Sigmoid colon (tissue), 4 donors: ENCODE data around the gene MAP1B.

Experiments used
- CTCF ChIP-seq, 4 experiments: fragments of 450-650 bp in 3 of 4; fragments of 200-600 bp in 1 of 4; IDR thresholded peaks; one replicate each; pipeline ENCODE4 v1.5.1; 2016 to 2019; ENCODE audit warnings: antibody characterized with exemption in 4 of 4, mild to moderate bottlenecking in 3 of 4, moderate library complexity in 2 of 4
- POLR2AphosphoS5 ChIP-seq, 4 donors: sonication (generic); formaldehyde crosslinking; IDR thresholded peaks; one replicate each; pipeline ENCODE4 v1.6.1; 2017; ENCODE audit warnings: antibody characterized with exemption in 4 of 4

DNA sequence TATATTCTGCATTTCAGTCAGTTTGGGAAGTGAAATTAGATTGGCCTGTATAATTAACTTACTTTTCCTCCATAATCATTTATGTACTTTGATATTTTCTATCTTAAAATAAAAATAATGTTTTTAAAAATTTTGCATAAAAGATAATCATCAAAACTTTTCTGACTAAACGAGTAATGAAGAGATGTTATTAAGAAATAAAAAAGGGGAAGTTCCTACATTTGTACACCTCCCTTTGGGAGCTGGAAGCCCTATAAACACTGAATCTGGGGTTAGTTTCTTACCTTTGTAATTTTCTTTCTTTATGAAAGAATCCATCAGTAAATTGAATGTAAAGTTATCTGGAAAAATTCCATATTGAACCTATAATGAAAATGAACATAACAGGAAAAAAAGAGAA is 126.6 kb downstream of the MAP1B start:
- TF ChIP-seq CTCF (IDR thresholded peaks at IDR 0.05) = no peak
- no peak for TF ChIP-seq POLR2AphosphoS5 (IDR thresholded peaks at IDR 0.05)
